GM12874 (cell line): ENCODE measurements around the gene PSME3IP1.

Source experiments
- TF ChIP-seq, protein P1 (sequence below): IDR thresholded peaks from 2 replicates; pipeline ENCODE4 v1.5.1; 2011; ENCODE audit warnings: low read depth, mild to moderate bottlenecking, control low read depth, low read length, moderate library complexity; ENCODE audit not compliant: insufficient read depth

The PSME3IP1 gene

DNA sequence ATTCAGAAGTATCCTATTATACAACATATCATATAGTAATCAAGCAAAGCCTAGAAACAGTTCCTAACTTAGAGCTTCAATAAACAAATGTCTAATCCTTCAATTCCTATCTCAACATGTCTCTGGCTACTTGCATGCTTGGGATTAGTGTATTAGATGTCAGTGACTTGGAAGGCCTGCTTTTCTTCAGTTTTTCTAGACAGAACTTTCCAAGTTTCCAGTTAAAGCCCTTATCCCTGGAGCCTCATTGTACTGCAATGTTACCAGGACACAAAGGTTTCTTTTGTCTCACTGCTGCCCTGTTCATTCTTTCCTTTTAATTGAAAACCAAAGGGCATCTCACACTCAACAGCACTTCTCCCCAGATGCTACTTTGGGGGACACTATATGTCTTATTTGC is 16.5 kb downstream of the PSME3IP1 start:
- TF ChIP-seq, protein P1, sequence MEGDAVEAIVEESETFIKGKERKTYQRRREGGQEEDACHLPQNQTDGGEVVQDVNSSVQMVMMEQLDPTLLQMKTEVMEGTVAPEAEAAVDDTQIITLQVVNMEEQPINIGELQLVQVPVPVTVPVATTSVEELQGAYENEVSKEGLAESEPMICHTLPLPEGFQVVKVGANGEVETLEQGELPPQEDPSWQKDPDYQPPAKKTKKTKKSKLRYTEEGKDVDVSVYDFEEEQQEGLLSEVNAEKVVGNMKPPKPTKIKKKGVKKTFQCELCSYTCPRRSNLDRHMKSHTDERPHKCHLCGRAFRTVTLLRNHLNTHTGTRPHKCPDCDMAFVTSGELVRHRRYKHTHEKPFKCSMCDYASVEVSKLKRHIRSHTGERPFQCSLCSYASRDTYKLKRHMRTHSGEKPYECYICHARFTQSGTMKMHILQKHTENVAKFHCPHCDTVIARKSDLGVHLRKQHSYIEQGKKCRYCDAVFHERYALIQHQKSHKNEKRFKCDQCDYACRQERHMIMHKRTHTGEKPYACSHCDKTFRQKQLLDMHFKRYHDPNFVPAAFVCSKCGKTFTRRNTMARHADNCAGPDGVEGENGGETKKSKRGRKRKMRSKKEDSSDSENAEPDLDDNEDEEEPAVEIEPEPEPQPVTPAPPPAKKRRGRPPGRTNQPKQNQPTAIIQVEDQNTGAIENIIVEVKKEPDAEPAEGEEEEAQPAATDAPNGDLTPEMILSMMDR, result no peak

DNA sequence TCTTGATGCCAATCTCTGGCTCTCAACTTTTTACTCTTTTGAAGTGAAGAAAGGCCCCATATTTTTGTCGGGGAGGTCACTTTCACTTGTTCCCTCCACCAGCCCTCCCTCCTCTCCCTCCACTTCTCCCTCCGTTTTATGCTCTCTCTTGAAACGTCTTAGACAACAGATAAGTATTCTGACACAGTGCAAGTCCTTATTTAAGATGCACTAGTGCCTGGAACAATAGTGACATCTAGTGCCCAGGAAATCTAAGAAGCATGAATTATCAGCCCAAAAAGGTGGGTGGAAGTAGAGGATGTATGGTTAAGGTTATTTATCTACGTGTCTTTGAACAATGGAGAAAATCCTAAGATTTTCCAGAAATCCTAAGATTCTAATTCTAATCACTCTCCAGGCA is 17.9 kb downstream of the PSME3IP1 start:
- TF ChIP-seq, protein P1, result peak; percentile 35; the same call in 1 of the 2 replicates

DNA sequence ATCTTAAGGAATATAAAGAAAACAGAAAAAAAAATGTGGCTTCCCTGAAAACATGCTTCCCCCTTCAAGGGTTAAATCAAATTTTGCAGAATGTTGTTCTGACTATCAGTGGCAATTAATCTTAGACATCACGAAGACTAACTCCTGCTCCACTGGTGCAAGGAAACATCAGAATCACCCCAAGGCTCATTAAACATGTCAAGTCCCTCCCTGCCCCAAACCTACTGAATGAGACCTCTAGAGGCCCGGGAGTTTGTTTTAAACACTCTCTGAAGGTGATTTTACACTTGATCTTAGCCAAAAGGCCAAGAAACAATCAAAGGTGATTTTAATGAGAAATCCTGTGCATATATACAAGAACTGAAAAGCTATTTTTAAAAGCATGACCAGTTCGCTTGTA is 18.3 kb downstream of the PSME3IP1 start:
- TF ChIP-seq, protein P1, result no peak

DNA sequence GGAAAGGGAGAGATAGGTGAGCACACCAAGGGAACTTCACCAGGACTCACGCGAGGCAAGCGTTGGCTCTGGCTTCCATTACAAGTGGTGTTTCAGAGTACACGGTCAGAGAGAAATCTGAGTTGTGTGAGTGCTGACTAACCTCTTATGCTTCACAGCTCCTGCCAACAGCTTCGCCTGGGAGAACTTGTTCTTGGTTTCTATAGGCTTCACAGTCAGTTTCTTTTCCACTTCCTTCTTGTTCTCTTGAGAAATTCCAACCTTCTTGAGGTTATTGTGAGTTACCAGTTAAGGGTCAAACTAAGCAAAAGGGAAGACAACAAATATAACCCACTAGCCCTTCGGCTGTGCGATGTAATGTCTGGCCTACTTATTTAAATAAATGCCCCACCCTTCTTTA is 18.9 kb downstream of the PSME3IP1 start:
- TF ChIP-seq, protein P1, result no peak

- TF ChIP-seq, protein P1, result no peak
These were observed 19.4 kb downstream of the PSME3IP1 start for GRCh38 chr16:57166451-57166850.

DNA sequence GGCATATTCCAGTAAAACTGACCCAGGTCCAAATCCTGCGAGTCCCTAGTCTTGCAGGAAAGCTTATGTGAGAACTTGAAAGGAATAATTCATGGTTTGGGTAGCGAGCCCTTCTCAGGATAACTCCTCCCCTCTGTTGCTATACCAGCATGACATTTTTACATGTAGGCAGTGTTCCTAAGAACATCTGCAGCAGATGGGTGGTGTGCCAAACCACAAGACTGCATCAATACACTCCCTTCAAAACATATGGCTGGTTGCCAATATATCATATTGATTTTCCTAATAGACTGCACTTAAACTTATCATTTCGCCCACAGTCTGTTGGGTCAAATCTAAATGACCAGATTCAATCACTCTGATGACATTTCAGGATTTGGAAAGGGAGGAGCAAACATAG is 19.9 kb downstream of the PSME3IP1 start:
- TF ChIP-seq, protein P1, result no peak

- TF ChIP-seq, protein P1, result no peak
These were observed 20.4 kb downstream of the PSME3IP1 start for GRCh38 chr16:57165483-57165882.

DNA sequence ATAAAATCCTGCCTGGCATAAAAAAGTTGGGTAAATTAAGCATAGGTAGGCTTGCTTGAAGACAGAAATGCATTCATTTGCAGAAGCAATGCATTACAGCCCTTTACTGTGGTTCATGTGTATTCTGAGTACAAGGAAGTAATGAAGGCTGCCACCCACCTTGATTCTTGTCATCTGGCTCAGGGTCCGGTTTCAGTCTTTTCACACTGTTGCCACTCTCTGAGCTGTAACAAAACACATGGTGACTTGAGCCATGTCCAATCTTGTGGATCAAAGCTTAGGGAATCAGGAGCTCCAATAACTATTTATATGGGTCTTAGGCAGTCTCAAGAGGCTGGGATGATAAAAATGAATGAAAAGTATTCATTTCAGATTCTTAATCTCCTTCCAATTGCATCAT is 22.0 kb downstream of the PSME3IP1 start:
- TF ChIP-seq, protein P1, result no peak
